WERI-Rb-1 (cell line): ENCODE results near the gene TC2N.

Experiments
- DNase-seq: peaks from one replicate; pipeline ENCODE4 v3.0.0-alpha.2; 2020
- H3K27ac ChIP-seq: fragments of 250-450 bp; sonication (Bioruptor Pico); 2 replicates; pipeline ENCODE4 v1.5.1; 2020; ENCODE audit warnings: mild to moderate bottlenecking, moderate library complexity
- H3K27me3 ChIP-seq: fragments of 250-450 bp; sonication (Bioruptor Pico); 2 replicates; pipeline ENCODE4 v1.5.1; 2021; ENCODE audit warnings: mild to moderate bottlenecking, low read depth, moderate library complexity; ENCODE audit not compliant: insufficient read depth, severe bottlenecking
- H3K36me3 ChIP-seq: fragments of 250-450 bp; sonication (Bioruptor Pico); 2 replicates; pipeline ENCODE4 v1.5.1; 2020; ENCODE audit warnings: mild to moderate bottlenecking, moderate library complexity
- H3K4me3 ChIP-seq: 2 replicates; pipeline ENCODE4 v1.5.1; 2011; ENCODE audit warnings: low read depth, mild to moderate bottlenecking, control low read depth, low read length
- H3K9me3 ChIP-seq: fragments of 250-450 bp; sonication (Bioruptor Pico); 2 replicates; pipeline ENCODE4 v1.5.1; 2021; ENCODE audit warnings: mild to moderate bottlenecking, moderate library complexity; ENCODE audit not compliant: severe bottlenecking
- CTCF ChIP-seq: IDR thresholded peaks from 2 replicates; pipeline ENCODE4 v1.5.1; 2011; ENCODE audit warnings: low read depth, mild to moderate bottlenecking, control low read depth, inconsistent platforms, low read length

TC2N gene

GRCh38 chr14:91835197-91835919 is 32.0 kb downstream of the TC2N start:
- Histone ChIP-seq H3K27me3 (peaks cover 8% of the 10 kb centered on the region), H3K27ac (no peak overlapping the region), H3K36me3 (no peaks in the 10 kb centered on the region), H3K9me3 (no peaks in the 10 kb centered on the region), H3K4me3 (peak overlapping the region; percentile 90)
- no peak for TF ChIP-seq CTCF
- no peak for DNase-seq

- no peak for TF ChIP-seq CTCF
- no peak for DNase-seq
- Histone ChIP-seq H3K4me3 (no peak overlapping the region), H3K27ac (no peak overlapping the region), H3K9me3 (no peaks in the 10 kb centered on the region), H3K36me3 (no peaks in the 10 kb centered on the region), H3K27me3 (peaks cover 8% of the 10 kb centered on the region)
These were observed 32.8 kb downstream of the TC2N start for GRCh38 chr14:91834571-91834970.

GRCh38 chr14:91831337-91831736 is 36.0 kb downstream of the TC2N start:
- Histone ChIP-seq H3K36me3 (no peaks in the 10 kb centered on the region), H3K4me3 (no peak overlapping the region), H3K9me3 (no peaks in the 10 kb centered on the region), H3K27me3 (peaks cover 3% of the 10 kb centered on the region), H3K27ac (no peak overlapping the region)
- no peak for DNase-seq
- TF ChIP-seq CTCF, result no peak

- Histone ChIP-seq H3K27me3 (peaks cover under 1% of the 10 kb centered on the region), H3K9me3 (no peaks in the 10 kb centered on the region), H3K27ac (no peak overlapping the region), H3K4me3 (no peak overlapping the region), H3K36me3 (no peaks in the 10 kb centered on the region)
- no peak for TF ChIP-seq CTCF
- no peak for DNase-seq
These were observed 36.6 kb downstream of the TC2N start for GRCh38 chr14:91830777-91831176.

GRCh38 chr14:91829511-91829910 is 37.8 kb downstream of the TC2N start:
- DNase-seq, result no peak
- no peaks in the 10 kb centered on the region for H3K27me3 ChIP-seq
- no peak overlapping the region for H3K27ac ChIP-seq
- H3K4me3 ChIP-seq, result no peak overlapping the region
- H3K36me3 ChIP-seq, result no peaks in the 10 kb centered on the region
- H3K9me3 ChIP-seq, result no peaks in the 10 kb centered on the region
- no peak for TF ChIP-seq CTCF

- no peaks in the 10 kb centered on the region for H3K9me3 ChIP-seq
- H3K4me3 ChIP-seq, result no peak overlapping the region
- DNase-seq, result no peak
- H3K27me3 ChIP-seq, result no peaks in the 10 kb centered on the region
- TF ChIP-seq CTCF, result no peak
- H3K36me3 ChIP-seq, result no peaks in the 10 kb centered on the region
- no peak overlapping the region for H3K27ac ChIP-seq
These were observed 39.6 kb downstream of the TC2N start for GRCh38 chr14:91827746-91828145.
